NCI-H2081 (cell line): ENCODE measurements around the gene FAM149B1.
"Not testable (repeated sequence)": the region's sequence is repeated elsewhere in the genome, so short reads cannot be mapped to it uniquely, and the experiment has no call there.

Experiments
- DNase-seq, 2 experiments: peaks; one replicate each; lab custom pipeline; 2025; lab: John Stamatoyannopoulos, UW

Gene FAM149B1

GRCh38 chr10:73167783-73168464 is at the start of gene FAM149B1, which contains the start of gene ECD:
FAM149B1 (plus strand) TSS chr10:73168119; CDS start chr10:73168340, 221 bp downstream.
ECD (minus strand) TSS chr10:73168008; CDS start chr10:73163937, 4,071 bp downstream.
- peak; percentile 81 to 90 for DNase-seq

DNA sequence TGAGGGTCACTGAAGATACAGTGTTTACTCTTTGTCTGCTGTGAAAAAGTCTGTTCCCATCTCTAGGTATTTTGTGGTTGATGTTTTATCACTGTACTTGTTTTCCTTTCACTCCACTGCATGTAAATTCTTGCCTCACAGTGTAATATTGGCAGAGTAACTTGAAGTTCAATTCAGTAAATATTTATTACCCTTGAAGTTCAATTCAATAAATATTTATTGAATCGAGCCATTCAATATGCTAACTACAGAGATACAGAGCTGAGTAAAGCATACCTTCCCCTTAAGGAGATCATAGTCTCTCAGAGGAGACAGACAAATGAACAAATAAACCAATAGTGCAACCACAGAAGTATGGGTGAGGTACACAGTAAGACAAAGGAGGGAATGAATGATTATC is 48.5 kb upstream of the FAM149B1 start:
- DNase-seq = no peak

DNA sequence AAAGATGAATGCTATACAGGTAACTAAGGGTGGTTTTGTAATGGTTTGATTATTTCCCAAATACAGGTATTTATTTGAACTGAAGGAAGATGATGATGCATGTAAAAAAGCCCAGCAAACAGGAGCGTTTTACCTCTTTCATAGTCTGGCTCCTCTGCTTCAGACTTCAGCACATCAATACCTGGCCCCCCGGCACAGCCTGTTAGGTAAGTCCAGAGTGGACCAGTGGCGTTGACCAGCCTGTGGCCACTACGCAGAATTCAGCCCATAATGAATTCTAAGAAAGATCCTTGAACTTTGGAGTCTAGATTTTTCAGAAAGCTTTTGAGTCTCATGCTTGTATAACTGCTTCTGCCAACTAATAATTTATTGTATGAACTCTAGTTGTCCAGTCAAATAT is 48.0 kb upstream of the FAM149B1 start:
- DNase-seq = no peak

GRCh38 chr10:73126343-73126742 is 41.6 kb upstream of the FAM149B1 start:
- DNase-seq = no peak

DNA sequence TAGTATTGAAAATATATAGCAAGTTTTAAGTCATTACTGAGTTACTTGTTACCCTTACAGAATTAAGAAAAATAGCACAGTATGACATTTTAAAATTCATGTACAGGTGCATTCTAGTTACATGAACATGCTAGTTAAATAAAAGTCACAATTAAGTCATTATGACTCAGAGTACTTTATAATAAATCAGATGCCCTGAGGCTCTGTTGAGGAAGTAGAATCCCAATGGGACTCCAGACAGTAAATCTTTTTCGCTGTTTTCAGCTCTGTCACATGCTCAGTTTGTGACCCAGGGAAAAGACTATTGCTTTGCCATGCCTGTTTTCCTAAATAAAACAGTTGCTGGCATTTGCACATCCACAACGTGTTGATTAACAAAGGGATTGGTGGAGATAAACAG is 36.6 kb upstream of the FAM149B1 start:
- DNase-seq = peak; percentile 24 to 62

DNA sequence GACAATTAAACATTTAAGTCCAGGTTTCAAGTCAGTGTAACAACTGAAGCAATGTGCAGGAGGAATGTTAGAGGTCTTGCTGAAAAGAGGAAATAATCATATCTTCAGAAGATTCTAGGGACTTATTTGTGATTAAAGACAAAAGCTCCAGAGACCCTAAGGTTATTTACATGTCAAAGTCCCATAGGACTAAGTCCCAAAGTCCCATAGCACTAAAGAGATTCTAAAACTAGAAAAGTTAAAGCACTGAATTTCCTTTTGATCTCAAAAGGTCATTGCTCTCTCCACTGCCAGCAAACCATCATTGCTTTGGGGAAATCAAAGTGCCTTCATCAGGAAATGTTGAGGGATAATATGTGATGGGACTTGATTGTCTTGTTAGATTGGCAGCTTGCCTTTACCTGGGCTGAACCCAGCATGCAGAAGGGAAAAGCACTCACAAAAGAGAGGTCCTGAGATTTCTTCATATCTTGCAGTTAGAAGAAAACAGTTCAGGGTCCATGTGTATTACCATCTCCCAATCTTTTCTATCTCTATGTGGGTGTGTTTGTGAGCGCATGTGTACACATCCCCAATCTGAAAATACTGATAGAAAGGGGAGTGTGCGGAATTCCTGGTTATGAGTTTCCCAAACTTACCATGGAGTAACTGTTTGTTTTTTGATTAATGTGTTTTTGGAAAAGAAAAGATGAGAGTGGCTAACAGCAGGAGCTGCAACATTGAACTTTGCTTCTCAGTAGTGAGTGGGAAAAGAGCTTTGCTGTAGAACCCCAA is 35.8 kb upstream of the FAM149B1 start:
- no peak for DNase-seq

GRCh38 chr10:73134727-73135126 is 33.2 kb upstream of the FAM149B1 start:
- DNase-seq = no peak

- no peak for DNase-seq
These were observed 31.3 kb upstream of the FAM149B1 start for GRCh38 chr10:73136627-73137026.

- no peak for DNase-seq
These were observed 28.7 kb upstream of the FAM149B1 start for GRCh38 chr10:73139251-73139650.

GRCh38 chr10:73141603-73142002 is 26.3 kb upstream of the FAM149B1 start:
- DNase-seq = no peak

GRCh38 chr10:73150633-73151413 is 17.1 kb upstream of the FAM149B1 start:
- not testable (repeated sequence) for DNase-seq

DNA sequence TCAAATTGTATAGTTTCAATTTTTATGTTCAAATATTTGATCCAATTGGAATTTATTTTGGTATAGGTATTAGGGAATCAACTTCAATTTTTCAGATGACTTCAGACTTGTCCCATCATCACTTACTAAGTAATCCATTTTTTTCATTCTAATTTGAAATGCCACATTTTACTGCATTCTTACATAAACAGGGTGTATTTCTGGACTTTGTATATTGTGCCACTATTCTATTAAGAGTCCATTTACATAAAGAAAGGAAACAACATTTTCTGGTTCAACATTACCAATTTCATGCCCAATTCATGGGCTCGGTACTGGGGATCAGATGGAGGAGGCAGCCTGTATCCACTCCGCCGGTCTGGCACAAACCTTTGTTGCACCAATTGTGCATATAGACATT is 15.9 kb upstream of the FAM149B1 start:
- no peak for DNase-seq

DNA sequence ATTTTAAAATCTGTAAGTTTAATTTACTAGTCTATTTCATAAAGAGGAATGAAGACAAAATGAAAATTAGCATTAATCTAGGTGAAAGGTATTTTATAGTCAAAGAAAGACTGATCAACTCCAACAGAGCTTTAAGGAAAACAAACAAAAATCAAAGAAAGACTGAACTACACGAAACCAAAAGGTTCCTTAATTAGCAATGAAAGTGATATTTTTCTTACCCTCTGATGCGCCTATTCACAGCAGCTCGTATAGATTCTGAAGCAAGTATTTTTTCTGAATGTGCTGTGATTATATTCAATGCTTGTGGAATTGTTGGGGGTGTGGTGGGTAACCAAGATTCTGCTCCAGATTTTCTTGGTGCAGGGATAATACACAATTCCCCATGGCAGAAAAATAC is 11.9 kb upstream of the FAM149B1 start:
- no peak for DNase-seq

DNA sequence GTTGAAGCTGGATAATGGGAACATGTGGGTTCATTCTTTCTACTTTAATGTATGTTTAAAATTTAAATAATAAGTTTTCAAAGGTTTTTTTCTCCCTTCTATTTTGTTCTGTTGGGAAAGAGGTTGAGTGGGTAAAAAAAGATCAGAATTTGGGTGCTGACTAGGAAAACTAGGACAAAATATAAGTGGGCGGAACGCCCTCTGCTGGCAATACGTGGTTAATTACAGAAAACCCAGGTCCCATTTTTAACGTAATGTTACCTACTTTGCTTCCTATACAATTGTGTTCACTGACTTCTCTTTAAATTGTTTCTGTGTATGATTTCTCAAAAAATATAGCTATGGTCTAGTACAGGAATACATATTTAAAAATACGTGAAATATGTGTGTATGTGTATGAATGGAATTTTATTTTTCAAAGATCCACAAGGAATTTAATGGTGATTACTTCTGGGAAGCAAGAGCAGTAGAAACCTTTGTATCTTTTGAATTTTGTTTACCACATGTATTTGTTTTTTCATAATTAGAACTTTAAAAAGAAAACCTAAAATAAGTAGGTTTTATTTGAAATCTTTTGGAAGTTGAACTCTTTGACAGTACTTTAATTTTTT is 8.8 kb upstream of the FAM149B1 start:
- peak; percentile 20 to 31 for DNase-seq

DNA sequence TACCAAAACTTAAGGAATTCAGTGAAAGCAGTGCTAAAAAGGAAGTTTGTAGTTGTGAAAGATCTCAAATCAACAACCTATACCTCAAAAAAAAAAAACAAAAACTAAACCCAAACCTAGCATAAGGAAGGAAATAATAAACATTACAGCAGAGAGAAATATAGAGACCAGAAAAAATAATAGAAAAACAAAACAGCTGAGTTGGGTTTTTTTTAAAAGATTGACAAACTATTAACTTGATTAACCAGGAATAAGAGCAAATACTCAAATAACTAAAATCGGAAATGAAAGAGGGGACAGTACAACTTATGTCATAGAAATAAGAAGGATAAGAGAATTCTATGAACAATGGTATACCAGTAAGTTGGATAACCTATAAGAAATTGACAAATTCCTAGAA is 6.8 kb upstream of the FAM149B1 start:
- no peak for DNase-seq

DNA sequence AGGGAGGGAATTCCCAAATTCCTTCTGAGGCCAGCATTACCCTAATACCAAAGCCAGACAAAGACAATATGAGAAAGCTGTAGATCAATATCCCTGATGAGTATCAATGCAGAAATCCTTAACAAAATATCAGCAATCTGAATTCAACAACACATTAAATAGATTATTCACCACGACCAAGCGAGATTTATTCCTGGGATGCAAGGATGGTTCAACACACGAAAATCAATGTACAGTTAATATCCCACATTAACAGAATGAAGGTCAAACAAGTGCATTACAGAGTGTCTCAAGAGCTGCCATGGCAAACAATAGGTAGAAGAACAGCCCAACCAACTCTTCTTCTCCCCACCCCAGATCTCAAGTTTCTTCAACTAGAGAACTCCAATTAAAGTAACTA is 6.3 kb upstream of the FAM149B1 start:
- no peak for DNase-seq

DNA sequence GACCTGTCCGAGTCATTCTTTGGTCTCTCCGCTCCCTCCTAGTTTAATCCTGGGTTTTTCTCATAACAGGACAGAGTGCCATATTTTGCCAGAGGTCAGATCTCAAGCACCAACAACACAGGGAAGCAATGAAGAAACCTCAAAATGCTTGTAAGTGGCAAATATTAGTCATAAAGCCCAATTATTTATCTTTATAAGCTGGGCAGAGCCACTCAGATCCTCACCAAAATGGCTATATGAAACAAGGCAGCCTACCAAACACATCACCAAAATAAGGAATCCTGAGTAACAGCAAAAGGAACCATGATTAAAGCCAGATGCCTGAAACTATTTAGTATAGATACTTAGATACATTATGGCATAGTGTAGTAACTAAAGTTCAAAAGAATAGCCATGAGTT is 4.8 kb upstream of the FAM149B1 start:
- no peak for DNase-seq

GRCh38 chr10:73166972-73167371 is 947 bp upstream of the FAM149B1 start:
- no peak for DNase-seq

DNA sequence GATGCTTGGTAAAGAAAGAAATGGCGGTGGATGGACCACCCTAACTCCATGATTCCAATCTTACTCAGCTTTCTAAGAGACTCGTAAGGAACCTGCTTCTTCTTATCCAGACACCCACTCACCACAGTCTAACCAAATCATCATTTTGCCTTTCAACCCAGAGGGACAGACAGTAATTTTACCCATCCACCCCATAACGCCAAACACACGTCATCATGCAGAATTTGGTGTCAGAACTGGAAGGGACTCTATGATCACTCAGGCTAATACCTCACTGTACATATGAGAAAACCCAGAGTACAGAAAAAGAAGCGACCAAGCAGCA is 499 bp upstream of the FAM149B1 start:
- DNase-seq = no peak

DNA sequence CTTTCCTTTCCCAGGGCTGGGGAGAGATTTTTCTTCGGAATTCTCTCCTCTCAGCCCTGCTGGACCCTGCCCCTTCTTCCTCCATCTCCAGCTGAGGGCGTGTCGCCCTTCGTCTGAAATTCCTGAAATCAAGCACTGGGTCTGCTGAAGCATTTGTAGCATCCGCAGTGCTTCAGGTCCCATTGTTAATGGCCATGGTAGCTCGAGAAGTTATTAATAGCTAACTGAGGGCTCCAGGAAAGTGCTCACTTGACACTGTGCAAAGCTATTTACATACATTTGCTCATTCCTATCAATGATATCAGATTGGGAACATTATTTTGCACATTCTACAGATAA is 515 bp downstream of the FAM149B1 start:
- no peak for DNase-seq

DNA sequence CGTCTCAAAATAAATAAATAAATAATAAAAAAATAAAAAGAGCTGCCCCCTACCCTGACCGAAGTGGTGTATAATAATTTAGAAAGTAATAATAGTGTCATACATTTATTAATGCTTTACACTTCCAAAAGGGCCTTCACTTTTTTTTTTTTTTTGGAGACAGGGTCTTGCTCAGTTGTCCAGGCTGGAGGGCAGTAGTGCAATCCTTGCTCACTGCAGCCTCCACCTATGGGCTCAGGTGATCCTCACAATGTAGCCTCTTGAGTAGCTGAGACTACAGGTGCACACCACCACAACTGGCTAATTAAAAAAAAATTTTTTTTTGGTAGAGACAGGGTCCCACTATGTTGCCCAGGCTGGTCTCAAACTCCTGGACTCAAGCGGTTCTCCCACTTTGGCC is 1.4 kb downstream of the FAM149B1 start:
- DNase-seq = no peak

- no peak for DNase-seq
These were observed 4.9 kb downstream of the FAM149B1 start for GRCh38 chr10:73172867-73173266.
